Measurements from ENCODE around the gene RAD9A.

DNA sequence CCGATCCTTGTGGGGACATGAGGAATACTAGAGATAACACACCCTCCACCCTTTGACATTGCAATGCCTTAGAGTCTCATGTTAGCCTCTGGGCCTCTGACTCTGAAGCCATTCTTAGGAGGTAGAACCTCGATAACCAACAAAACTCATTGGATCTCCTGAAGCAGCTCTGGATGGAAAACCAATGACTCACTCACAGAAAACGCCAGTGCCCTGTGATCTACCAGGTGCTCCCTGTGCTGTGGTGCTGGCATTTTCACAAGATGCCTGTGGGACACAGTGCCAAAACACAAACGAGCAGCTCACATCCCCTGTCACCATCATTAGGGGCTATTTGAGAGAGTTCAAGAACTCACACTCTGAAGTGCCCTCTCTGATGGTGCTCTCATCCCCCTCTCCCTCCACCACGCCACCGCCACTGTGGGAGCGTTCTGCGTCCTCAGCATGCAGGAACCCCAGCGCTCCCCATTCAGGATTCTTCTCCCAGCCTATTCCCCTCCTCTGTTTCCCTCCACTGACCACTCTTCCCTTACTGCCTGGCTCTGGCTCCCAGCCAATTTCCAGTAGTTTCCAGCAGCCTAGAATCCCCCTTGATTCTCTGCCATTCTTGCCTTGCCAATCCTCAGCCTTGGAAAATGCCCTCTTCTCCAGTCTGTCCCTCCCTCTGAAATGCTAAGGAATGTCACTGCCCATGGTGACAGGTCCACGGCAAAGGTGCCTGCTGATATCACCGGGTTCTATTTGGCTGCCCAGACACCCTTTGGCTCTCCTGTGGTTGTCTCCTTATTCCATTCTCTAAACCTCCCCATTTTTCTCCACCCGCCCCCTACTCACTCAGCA lies 33.7 kb upstream of the RAD9A start:
- TF ChIP-seq ZFP3 (tag by site-specific recombination; IDR thresholded peaks at IDR 0.05; ENCODE audit: low read depth) (no peak), SALL2 (tag by site-specific recombination; IDR thresholded peaks at IDR 0.05; ENCODE audit: borderline replicate concordance) (no peak), ZNF354C (tag by site-specific recombination; IDR thresholded peaks at IDR 0.05; ENCODE audit: borderline replicate concordance, low read depth) (no peak), ZIC2 (tag by site-specific recombination; IDR thresholded peaks at IDR 0.05) (no peak), ZNF76 (tag by site-specific recombination; IDR thresholded peaks at IDR 0.05; ENCODE audit: borderline replicate concordance, low read depth) (no peak), ZNF747 (tag by site-specific recombination; IDR thresholded peaks at IDR 0.05) (no peak), ZNF174 (tag by site-specific recombination; IDR thresholded peaks at IDR 0.05) (no peak), ZNF324 (tag by site-specific recombination; IDR thresholded peaks at IDR 0.05) (no peak), ZNF366 (tag by site-specific recombination; conservative IDR thresholded peaks at IDR 0.05) (no peak), ZNF530 (tag by site-specific recombination; IDR thresholded peaks at IDR 0.05; ENCODE audit: low read depth) (no peak)
- TF ChIP-seq, protein P1, sequence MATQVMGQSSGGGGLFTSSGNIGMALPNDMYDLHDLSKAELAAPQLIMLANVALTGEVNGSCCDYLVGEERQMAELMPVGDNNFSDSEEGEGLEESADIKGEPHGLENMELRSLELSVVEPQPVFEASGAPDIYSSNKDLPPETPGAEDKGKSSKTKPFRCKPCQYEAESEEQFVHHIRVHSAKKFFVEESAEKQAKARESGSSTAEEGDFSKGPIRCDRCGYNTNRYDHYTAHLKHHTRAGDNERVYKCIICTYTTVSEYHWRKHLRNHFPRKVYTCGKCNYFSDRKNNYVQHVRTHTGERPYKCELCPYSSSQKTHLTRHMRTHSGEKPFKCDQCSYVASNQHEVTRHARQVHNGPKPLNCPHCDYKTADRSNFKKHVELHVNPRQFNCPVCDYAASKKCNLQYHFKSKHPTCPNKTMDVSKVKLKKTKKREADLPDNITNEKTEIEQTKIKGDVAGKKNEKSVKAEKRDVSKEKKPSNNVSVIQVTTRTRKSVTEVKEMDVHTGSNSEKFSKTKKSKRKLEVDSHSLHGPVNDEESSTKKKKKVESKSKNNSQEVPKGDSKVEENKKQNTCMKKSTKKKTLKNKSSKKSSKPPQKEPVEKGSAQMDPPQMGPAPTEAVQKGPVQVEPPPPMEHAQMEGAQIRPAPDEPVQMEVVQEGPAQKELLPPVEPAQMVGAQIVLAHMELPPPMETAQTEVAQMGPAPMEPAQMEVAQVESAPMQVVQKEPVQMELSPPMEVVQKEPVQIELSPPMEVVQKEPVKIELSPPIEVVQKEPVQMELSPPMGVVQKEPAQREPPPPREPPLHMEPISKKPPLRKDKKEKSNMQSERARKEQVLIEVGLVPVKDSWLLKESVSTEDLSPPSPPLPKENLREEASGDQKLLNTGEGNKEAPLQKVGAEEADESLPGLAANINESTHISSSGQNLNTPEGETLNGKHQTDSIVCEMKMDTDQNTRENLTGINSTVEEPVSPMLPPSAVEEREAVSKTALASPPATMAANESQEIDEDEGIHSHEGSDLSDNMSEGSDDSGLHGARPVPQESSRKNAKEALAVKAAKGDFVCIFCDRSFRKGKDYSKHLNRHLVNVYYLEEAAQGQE (tag by site-specific recombination; IDR thresholded peaks at IDR 0.05) = no peak
- TF ChIP-seq, protein P2, sequence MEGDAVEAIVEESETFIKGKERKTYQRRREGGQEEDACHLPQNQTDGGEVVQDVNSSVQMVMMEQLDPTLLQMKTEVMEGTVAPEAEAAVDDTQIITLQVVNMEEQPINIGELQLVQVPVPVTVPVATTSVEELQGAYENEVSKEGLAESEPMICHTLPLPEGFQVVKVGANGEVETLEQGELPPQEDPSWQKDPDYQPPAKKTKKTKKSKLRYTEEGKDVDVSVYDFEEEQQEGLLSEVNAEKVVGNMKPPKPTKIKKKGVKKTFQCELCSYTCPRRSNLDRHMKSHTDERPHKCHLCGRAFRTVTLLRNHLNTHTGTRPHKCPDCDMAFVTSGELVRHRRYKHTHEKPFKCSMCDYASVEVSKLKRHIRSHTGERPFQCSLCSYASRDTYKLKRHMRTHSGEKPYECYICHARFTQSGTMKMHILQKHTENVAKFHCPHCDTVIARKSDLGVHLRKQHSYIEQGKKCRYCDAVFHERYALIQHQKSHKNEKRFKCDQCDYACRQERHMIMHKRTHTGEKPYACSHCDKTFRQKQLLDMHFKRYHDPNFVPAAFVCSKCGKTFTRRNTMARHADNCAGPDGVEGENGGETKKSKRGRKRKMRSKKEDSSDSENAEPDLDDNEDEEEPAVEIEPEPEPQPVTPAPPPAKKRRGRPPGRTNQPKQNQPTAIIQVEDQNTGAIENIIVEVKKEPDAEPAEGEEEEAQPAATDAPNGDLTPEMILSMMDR (tag by site-specific recombination; IDR thresholded peaks at IDR 0.05) = no peak
- TF ChIP-seq, protein P3, sequence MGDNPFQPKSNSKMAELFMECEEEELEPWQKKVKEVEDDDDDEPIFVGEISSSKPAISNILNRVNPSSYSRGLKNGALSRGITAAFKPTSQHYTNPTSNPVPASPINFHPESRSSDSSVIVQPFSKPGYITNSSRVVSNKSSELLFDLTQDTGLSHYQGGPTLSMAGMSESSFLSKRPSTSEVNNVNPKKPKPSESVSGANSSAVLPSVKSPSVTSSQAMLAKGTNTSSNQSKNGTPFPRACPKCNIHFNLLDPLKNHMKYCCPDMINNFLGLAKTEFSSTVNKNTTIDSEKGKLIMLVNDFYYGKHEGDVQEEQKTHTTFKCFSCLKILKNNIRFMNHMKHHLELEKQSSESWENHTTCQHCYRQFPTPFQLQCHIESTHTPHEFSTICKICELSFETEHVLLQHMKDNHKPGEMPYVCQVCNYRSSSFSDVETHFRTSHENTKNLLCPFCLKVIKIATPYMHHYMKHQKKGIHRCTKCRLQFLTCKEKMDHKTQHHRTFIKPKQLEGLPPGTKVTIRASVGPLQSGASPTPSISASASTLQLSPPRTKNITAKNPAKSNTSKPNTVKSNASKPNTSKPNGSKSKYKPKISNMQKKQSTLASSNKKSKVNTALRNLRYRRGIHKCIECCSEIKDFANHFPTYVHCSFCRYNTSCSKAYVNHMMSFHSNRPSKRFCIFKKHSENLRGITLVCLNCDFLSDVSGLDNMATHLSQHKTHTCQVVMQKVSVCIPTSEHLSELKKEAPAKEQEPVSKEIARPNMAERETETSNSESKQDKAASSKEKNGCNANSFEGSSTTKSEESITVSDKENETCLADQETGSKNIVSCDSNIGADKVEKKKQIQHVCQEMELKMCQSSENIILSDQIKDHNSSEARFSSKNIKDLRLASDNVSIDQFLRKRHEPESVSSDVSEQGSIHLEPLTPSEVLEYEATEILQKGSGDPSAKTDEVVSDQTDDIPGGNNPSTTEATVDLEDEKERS (tag by site-specific recombination; IDR thresholded peaks at IDR 0.05) = no peak
- TF ChIP-seq, protein P4, sequence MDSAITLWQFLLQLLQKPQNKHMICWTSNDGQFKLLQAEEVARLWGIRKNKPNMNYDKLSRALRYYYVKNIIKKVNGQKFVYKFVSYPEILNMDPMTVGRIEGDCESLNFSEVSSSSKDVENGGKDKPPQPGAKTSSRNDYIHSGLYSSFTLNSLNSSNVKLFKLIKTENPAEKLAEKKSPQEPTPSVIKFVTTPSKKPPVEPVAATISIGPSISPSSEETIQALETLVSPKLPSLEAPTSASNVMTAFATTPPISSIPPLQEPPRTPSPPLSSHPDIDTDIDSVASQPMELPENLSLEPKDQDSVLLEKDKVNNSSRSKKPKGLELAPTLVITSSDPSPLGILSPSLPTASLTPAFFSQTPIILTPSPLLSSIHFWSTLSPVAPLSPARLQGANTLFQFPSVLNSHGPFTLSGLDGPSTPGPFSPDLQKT (IDR thresholded peaks at IDR 0.05; ENCODE audit: borderline replicate concordance, low read depth, low read length) = no peak

Data from HEK293 (cell line).